ENCODE measurements around the gene ZNF189.
"Not testable (repeated sequence)": the region's sequence is repeated elsewhere in the genome, so short reads cannot be mapped to it uniquely, and the experiment has no call there.

ZNF189 gene

GRCh38 chr9:101376111-101376848 lies 22.4 kb upstream of the ZNF189 start:
- peak; percentile 31 for DNase-seq (ENCODE audit: low read depth, low spot score)
- no peak overlapping the region for H3K27ac ChIP-seq

- peak overlapping the region; percentile 18 for H3K27ac ChIP-seq
- DNase-seq (ENCODE audit: low read depth, low spot score) = no peak
Measured at GRCh38 chr9:101380295-101380694, 18.4 kb upstream of the ZNF189 start.

- no peak for DNase-seq (ENCODE audit: low read depth, low spot score)
- H3K27ac ChIP-seq = no peak overlapping the region
Measured at GRCh38 chr9:101381118-101381517, 17.5 kb upstream of the ZNF189 start.

DNA sequence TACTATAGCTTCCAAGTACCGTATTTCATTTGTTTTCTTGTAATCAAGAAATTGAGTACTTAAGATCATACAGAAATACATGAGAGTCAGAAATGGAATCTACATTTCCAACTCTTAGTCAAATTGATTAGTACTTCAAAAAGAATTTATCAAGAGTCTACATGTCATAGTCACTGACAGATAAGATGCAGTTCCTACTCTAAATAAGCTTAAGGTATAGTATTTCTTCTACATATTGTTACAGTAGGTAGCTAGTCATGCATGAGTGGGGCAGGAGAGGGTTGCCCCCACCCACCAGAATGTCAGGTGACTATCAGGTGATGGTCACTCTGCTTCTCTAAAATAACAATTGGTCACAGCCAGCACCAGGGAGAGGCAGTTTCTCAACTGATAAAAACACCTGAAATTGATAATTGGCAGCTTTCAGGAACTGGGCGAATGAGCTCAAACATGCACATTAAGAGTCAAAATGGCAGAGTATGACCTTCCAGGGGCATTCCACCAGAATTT lies 16.8 kb upstream of the ZNF189 start:
- no peak for DNase-seq (ENCODE audit: low read depth, low spot score)
- peak overlapping the region; percentile 10 for H3K27ac ChIP-seq

DNA sequence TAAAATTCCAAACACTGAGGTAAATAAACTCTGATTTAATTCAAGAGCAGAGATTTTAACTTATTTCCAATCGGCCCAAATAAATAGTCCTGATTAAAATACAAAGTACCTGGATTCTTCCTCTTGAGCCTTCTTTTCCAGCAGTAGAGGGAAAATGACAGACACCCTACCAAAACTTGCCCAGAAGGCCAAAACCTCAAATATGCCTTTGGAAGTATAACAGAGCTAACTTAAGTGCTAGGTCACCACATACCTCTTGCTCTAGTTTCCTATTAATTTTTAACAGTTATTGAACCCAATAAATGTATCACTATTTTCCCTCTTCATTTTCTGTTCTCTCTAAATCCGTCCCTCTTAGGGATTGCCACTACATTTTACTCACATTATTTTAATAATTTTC lies 15.3 kb upstream of the ZNF189 start:
- no peak for DNase-seq (ENCODE audit: low read depth, low spot score)

DNA sequence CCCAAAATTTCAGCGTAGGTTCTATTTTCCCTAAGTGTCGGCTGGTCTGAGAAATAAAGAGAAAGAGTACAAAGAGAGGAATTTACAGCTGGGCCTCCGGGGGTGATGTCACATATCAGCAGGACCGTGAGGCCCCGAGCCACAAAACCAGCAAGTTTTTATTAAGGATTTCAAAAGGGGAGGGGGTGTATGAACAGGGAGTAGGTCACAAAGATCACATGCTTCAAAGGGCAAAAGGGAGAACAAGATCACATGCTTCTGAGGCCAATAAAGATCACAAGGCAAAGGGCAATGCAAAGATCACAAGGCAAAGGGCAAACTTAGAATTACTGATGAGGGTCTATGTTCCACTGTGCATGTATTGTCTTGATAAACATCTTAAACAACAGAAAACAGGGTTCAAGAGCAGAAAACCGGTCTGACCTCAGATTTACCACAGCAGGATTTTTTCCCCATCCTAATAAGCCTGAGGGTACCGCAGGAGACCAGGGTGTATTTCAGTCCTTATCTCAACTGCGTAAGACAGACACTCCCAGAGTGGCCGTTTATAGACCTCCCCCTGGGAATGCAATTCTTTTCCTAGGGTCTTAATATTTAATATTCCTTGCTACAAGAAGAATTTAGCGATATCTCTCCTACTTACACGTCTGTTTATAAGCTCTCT lies 13.6 kb upstream of the ZNF189 start, which contains the start of gene BAAT:
Gene BAAT (minus strand): TSS at position 134 of the 664 bp plus-strand sequence. CDS start 13,602 bp downstream, outside the sequence.
- not testable (repeated sequence) for H3K27ac ChIP-seq; DNase-seq (ENCODE audit: low read depth, low spot score)

More for the DNA sequence above, 15.3 kb upstream of the ZNF189 start:
- H3K27ac ChIP-seq = no peak overlapping the region

DNA sequence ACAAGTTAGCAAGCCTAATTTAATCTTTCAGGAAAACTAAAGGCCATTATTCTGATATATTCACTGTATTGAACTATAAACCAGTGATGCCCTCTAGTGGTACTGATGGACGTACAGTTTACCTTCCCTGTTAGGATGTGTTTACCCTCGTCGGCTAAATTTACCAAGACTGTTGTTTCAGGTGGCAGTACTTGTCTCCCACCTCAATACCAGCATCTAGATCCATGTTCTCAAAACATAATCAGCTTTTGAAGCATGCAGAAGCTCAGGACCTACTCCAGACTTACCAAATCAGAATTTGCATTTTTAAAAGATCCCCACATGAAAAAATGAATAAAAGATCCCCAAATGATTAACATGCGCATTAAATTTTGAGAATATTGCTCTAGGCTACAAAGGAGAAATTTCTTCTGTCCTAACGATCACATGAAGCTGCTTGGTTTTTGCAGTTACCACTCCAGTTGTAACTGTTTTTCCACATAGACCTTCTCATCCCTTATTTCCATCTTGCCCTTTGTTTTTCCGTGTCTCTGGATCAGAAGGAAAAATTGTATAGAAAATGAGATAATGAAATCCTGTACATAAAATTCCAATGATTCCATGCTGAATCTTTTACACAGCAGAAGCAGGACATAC lies 10.7 kb upstream of the ZNF189 start:
- no peak for DNase-seq (ENCODE audit: low read depth, low spot score)
- no peak overlapping the region for H3K27ac ChIP-seq

DNA sequence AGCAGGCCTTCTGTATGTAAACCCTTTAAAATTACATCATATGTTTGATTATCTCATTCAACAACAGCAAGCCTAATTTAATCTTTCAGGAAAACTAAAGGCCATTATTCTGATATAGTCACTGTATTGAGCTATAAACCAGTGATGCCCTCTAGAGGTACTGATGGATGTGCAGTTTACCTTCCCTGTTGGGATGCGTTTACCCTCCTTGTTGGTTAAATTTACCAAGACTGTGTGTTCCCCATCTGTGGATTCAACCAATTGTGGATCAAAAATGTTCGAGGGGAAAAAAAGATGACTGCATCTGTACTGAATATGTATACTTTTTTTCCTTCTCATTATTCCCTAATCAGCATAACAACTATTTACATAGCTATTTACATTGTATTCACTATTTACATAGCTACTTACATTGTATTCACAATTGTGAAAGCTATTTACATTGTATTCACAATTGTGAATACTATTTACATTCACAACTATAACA lies 10.1 kb upstream of the ZNF189 start:
- DNase-seq (ENCODE audit: low read depth, low spot score) = no peak
- H3K27ac ChIP-seq = no peak overlapping the region

- no peak overlapping the region for H3K27ac ChIP-seq
- DNase-seq (ENCODE audit: low read depth, low spot score) = no peak
Measured at GRCh38 chr9:101393135-101393534, 5.5 kb upstream of the ZNF189 start.

- DNase-seq (ENCODE audit: low read depth, low spot score) = no peak
- no peak overlapping the region for H3K27ac ChIP-seq
Measured at GRCh38 chr9:101394687-101395086, 4.0 kb upstream of the ZNF189 start.

GRCh38 chr9:101397746-101398067 lies 944 bp upstream of the ZNF189 start:
- DNase-seq (ENCODE audit: low read depth, low spot score) = no peak
- H3K27ac ChIP-seq = peak overlapping the region; percentile 38

DNA sequence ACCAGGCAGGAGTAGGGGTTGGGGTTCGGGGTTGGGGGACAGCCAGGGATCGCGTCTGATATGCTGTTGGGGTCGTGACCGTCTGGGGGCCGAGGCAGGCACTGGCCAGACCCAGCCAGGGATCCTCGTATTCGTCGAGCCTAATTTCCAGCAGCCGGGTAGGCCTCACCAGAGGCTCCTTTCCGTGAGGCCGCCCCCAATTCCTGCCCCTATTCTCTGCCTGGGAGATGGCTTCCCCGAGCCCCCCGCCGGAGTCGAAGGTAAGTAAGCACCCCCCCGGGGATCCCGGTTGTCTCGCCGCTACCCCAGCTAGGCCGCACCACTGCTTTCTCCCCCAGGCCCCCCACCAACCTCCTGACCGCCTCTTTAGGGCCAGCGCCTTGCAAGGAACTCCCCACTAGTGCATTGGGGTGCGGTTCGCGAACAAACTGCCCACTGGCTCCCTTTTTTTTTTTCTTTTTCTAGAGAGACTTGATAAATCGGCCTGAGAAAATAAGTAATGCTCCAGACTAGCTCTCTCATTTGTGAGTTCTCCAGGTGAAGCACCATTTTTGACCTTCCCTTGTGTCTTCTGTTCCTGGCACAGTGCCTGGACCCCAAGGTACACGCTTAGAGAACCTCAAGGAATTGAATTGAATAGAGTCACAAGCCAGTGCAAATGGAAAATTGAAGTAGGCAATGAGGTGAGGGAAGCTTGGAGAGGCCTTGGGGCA lies 435 bp downstream of the ZNF189 start:
- no peak for DNase-seq (ENCODE audit: low read depth, low spot score)
- peak overlapping the region; percentile 10 for H3K27ac ChIP-seq

GRCh38 chr9:101399643-101399970 lies 956 bp downstream of the ZNF189 start:
- no peak for DNase-seq (ENCODE audit: low read depth, low spot score)
- H3K27ac ChIP-seq = no peak overlapping the region

GRCh38 chr9:101400120-101400519 lies 1.5 kb downstream of the ZNF189 start:
- no peak overlapping the region for H3K27ac ChIP-seq
- no peak for DNase-seq (ENCODE audit: low read depth, low spot score)

DNA sequence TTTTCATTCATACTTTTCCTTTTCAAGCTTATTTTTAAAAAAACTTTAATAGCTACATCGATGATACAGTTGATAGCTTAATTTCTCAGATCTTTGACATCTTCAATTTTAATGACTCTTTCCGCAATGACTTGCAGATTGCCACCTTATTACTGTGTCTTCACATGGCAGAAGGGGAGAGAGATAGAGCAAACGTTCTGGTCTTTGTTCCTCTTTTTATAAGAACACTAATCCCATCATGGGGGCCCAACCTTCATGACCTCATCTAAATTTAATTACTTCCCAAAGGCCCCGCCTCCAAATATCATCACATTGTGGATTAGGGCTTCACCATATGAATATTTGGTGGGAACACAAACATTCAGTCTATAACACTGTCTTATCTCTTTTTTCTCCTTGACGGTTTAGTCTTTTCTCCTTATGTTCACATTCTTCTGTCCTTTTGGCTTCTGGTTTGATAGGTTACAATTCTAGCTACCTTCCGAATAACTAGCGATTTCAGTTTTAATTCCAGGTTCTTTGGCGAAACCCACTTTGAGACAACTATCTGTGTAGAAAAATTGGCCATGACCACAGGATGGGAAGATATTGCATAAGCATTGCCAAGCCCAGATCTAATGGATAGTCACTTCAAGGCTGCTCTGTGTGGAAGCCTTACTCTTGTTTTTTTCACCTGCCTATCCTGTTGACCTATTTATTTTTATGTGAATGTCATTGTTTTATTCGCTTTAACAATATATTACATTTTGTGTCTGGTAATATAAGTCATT lies 5.0 kb downstream of the ZNF189 start:
- no peak for DNase-seq (ENCODE audit: low read depth, low spot score)
- H3K27ac ChIP-seq = no peak overlapping the region

- DNase-seq (ENCODE audit: low read depth, low spot score) = no peak
Measured at GRCh38 chr9:101408374-101409078, 9.9 kb downstream of the ZNF189 start.

DNA sequence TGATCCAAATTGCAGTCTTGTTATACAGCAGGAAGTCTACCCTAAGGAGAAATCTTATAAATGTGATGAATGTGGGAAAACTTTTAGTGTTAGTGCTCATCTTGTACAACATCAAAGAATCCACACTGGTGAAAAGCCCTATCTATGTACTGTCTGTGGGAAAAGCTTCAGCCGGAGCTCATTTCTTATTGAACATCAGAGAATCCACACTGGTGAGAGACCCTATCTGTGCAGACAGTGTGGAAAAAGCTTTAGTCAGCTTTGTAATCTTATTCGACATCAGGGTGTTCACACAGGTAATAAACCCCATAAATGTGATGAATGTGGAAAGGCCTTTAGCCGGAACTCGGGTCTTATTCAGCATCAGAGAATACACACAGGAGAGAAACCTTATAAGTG lies 10.4 kb downstream of the ZNF189 start:
- no peak overlapping the region for H3K27ac ChIP-seq
- DNase-seq (ENCODE audit: low read depth, low spot score) = no peak

More at GRCh38 chr9:101408374-101409078, 9.9 kb downstream of the ZNF189 start:
- no peak overlapping the region for H3K27ac ChIP-seq

- DNase-seq (ENCODE audit: low read depth, low spot score) = no peak
- H3K27ac ChIP-seq = no peak overlapping the region
Measured at GRCh38 chr9:101414839-101415238, 16.2 kb downstream of the ZNF189 start.

DNA sequence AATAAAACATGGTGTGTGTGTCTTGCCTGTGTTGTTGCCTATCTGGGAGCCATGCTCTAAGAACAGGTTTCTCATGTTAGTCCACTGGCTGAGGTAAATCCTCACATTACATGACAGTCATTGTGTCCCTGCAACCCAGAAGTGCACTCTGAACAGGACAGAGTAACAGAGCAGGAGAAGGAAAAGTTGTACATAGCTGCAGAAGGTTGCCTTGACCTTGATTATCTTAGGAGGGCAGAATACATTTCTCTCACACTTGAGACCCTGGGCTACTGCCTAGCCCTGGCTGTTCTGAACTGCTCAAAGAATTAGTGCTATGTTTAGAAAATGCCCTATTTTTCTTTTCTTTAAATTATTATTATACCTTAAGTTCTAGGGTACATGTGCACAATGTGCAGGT lies 16.9 kb downstream of the ZNF189 start:
- H3K27ac ChIP-seq = no peak overlapping the region
- DNase-seq (ENCODE audit: low read depth, low spot score) = no peak
